Smooth muscle cell of the brain vasculature (primary cell): Measurements from ENCODE around the gene AMY2A.
"Not testable (repeated sequence)": the region's sequence is repeated elsewhere in the genome, so short reads cannot be mapped to it uniquely, and the experiment has no call there.

Experiments
- DNase-seq: peaks from one replicate; pipeline ENCODE4 v3.0.0-alpha.2; 2012; ENCODE audit warnings: low read depth, low spot score

AMY2A gene

GRCh38 chr1:103616994-103617477 lies at the start of gene AMY2A:
AMY2A (plus strand) TSS chr1:103617427; CDS start chr1:103617441, 14 bp downstream.
- DNase-seq, result not testable (repeated sequence)

GRCh38 chr1:103569493-103569892 lies 47.7 kb upstream of the AMY2A start:
- DNase-seq, result no peak

GRCh38 chr1:103571289-103571688 lies 45.9 kb upstream of the AMY2A start, which contains the start of gene AMY2B:
AMY2B (plus strand) TSS chr1:103571589; CDS start chr1:103571603, 14 bp downstream.
- not testable (repeated sequence) for DNase-seq

GRCh38 chr1:103576065-103576464 lies 41.2 kb upstream of the AMY2A start:
- DNase-seq, result no peak

- DNase-seq, result not testable (repeated sequence)
Observed at GRCh38 chr1:103576784-103577183, 40.4 kb upstream of the AMY2A start.

- DNase-seq, result no peak
Observed at GRCh38 chr1:103582464-103582863, 34.8 kb upstream of the AMY2A start.

- no peak for DNase-seq
Observed at GRCh38 chr1:103583887-103584286, 33.3 kb upstream of the AMY2A start.

GRCh38 chr1:103584537-103584936 lies 32.7 kb upstream of the AMY2A start:
- no peak for DNase-seq

- DNase-seq, result not testable (repeated sequence)
Observed at GRCh38 chr1:103602740-103603139, 14.5 kb upstream of the AMY2A start.

- no peak for DNase-seq
Observed at GRCh38 chr1:103616362-103616761, 865 bp upstream of the AMY2A start.

GRCh38 chr1:103627436-103627835 lies 10.2 kb downstream of the AMY2A start:
- not testable (repeated sequence) for DNase-seq

GRCh38 chr1:103641194-103641593 lies 24.0 kb downstream of the AMY2A start:
- DNase-seq, result not testable (repeated sequence)

GRCh38 chr1:103643908-103644307 lies 26.7 kb downstream of the AMY2A start:
- DNase-seq, result not testable (repeated sequence)

GRCh38 chr1:103650305-103650704 lies 33.1 kb downstream of the AMY2A start:
- DNase-seq, result not testable (repeated sequence)

GRCh38 chr1:103650889-103651288 lies 33.7 kb downstream of the AMY2A start:
- DNase-seq, result not testable (repeated sequence)

GRCh38 chr1:103654133-103654532 lies 36.9 kb downstream of the AMY2A start:
- not testable (repeated sequence) for DNase-seq

- DNase-seq, result not testable (repeated sequence)
Observed at GRCh38 chr1:103655460-103655859, 38.2 kb downstream of the AMY2A start, which contains the start of gene AMY1A. AMY1A (plus strand) TSS chr1:103655760; CDS start chr1:103656331, 571 bp downstream.
